B cell (primary cell): ENCODE measurements around the gene PSME2. TPM values are rescaled to one million over a fixed set of nuclear protein-coding genes. Genes with fewer than 3 reads are reported as not detected.

Experiments used
- ATAC-seq: fragments of 200-7000 bp; cut with Tn5 transposase; one replicate; pipeline ENCODE4 v1.10.0; 2021; ENCODE audit warnings: low read depth, mild to moderate bottlenecking, moderate number of reproducible peaks, moderate library complexity
- CTCF ChIA-PET: fragments of 350-600 bp; sonication (Branson Sonifier 250); formaldehyde crosslinking; loops from one replicate; lab custom pipeline; 2021; ENCODE audit warnings: antibody characterized with exemption, inconsistent platforms; lab: Charles Lee
- POLR2A ChIA-PET: fragments of 350-600 bp; sonication (Branson Sonifier 250); formaldehyde crosslinking; loops from one replicate; lab custom pipeline; 2021; ENCODE audit warnings: antibody characterized with exemption; lab: Charles Lee
- DNase-seq: peaks from one replicate; pipeline ENCODE4 v3.0.0; 2013
- H2AFZ ChIP-seq: 2 replicates; pipeline ENCODE4 v1.6.1; 2012; ENCODE audit warnings: mild to moderate bottlenecking, low read depth, low read length; ENCODE audit not compliant: insufficient read depth, poor library complexity, severe bottlenecking
- H3K27ac ChIP-seq, 2 donors: 1 replicate in 1 of 2; 2 replicates in 1 of 2; pipeline ENCODE4 v1.5.1; 2012 to 2013; ENCODE audit warnings: low read length in 2 of 2, mild to moderate bottlenecking in 2 of 2, moderate library complexity in 1 of 2
- H3K27me3 ChIP-seq, 4 experiments: fragments of 200-600 bp in 1 of 4; sonication (generic) in 1 of 4; replicated peaks in 1 of 4; 1 replicate in 2 of 4; 2 replicates in 2 of 4; pipeline versions ENCODE4 v1.6.1 to v1.7.0; 2013 to 2016; ENCODE audit warnings: low read length in 3 of 4, mild to moderate bottlenecking in 2 of 4, mixed read lengths in 1 of 4, moderate library complexity in 1 of 4; ENCODE audit not compliant: insufficient read depth in 4 of 4, control insufficient read depth in 3 of 4; ENCODE audit errors: control extremely low read depth in 1 of 4
- H3K36me3 ChIP-seq, 2 experiments: replicated peaks in 1 of 2; 1 replicate in 1 of 2; 2 replicates in 1 of 2; pipeline versions ENCODE4 v1.6.1 to v1.7.1; 2013; ENCODE audit warnings: low read length in 1 of 2; ENCODE audit not compliant: insufficient read depth in 2 of 2, control insufficient read depth in 1 of 2; ENCODE audit errors: control extremely low read depth in 1 of 2, extremely low read depth in 1 of 2
- H3K4me1 ChIP-seq, 2 donors: fragments of 200-600 bp in 1 of 2; sonication (generic) in 1 of 2; 1 replicate in 1 of 2; 2 replicates in 1 of 2; pipeline versions ENCODE4 v1.5.1 to v1.6.1; 2013 to 2017; ENCODE audit warnings: low read length in 2 of 2; ENCODE audit not compliant: control insufficient read depth in 2 of 2, insufficient read depth in 2 of 2
- H3K4me2 ChIP-seq: replicated peaks from 2 replicates; pipeline ENCODE3; 2012; ENCODE audit warnings: mild to moderate bottlenecking, low read depth, low read length; ENCODE audit not compliant: poor library complexity, severe bottlenecking
- H3K4me3 ChIP-seq, 5 experiments: fragments of 200-600 bp in 1 of 5; sonication (generic) in 1 of 5; 1 replicate in 3 of 5; 2 replicates in 2 of 5; pipeline versions ENCODE4 v1.5.1 to v1.7.0; 2011 to 2016; ENCODE audit warnings: low read length in 4 of 5, mild to moderate bottlenecking in 4 of 5, low read depth in 2 of 5, control low read depth in 1 of 5, moderate library complexity in 1 of 5; ENCODE audit not compliant: insufficient read depth in 1 of 5; ENCODE audit errors: control extremely low read depth in 1 of 5, extremely low read depth in 1 of 5
- H3K79me2 ChIP-seq: fragments of 200-600 bp; sonication (generic); one replicate; pipeline ENCODE4 v1.6.0; 2016; ENCODE audit warnings: low read length; ENCODE audit not compliant: control insufficient read depth, insufficient read depth
- H3K9ac ChIP-seq: fragments of 200-600 bp; sonication (generic); 2 replicates; pipeline ENCODE4 v1.6.1; 2017; ENCODE audit warnings: mild to moderate bottlenecking, low read length, moderate library complexity
- H3K9me3 ChIP-seq, 3 donors: one replicate each; pipeline versions ENCODE4 v1.6.1 to v1.7.1; 2013; ENCODE audit warnings: low read length in 2 of 3; ENCODE audit not compliant: control insufficient read depth in 2 of 3, insufficient read depth in 1 of 3; ENCODE audit errors: control extremely low read depth in 1 of 3
- H4K20me1 ChIP-seq: 2 replicates; pipeline ENCODE4 v1.6.0; 2012; ENCODE audit warnings: mild to moderate bottlenecking, low read length; ENCODE audit not compliant: insufficient read depth, control insufficient read depth, poor library complexity, severe bottlenecking
- H3K27ac Mint-ChIP-seq: one replicate; pipeline ENCODE4 v1.8.0; 2021; ENCODE audit warnings: mixed read lengths
- H3K27me3 Mint-ChIP-seq: one replicate; pipeline ENCODE4 v1.8.0; 2021; ENCODE audit warnings: mixed read lengths
- H3K4me1 Mint-ChIP-seq: one replicate; pipeline ENCODE4 v1.8.0; 2021; ENCODE audit warnings: mixed read lengths
- H3K4me3 Mint-ChIP-seq: one replicate; pipeline ENCODE4 v1.8.0; 2021; ENCODE audit warnings: mixed read lengths
- H3K9me3 Mint-ChIP-seq: one replicate; pipeline ENCODE4 v1.8.0; 2022; ENCODE audit warnings: mixed read lengths; ENCODE audit not compliant: insufficient read depth
- CTCF ChIP-seq: fragments of 200-600 bp; IDR thresholded peaks from one replicate; pipeline ENCODE4 v1.8.0; 2022; ENCODE audit warnings: antibody characterized with exemption, mild to moderate bottlenecking
- EZH2 ChIP-seq: IDR thresholded peaks from 2 replicates; pipeline ENCODE4 v1.6.1; 2012; ENCODE audit warnings: borderline replicate concordance, low read depth, mild to moderate bottlenecking, moderate library complexity, low read length; ENCODE audit not compliant: insufficient read depth, poor library complexity, severe bottlenecking
- WGBS: methylation state at CpG from one replicate; pipeline ENCODE4 v1.1.5; 2013; ENCODE audit warnings: missing lambda C conversion rate; ENCODE audit not compliant: insufficient coverage; 5-methylcytosine and 5-hydroxymethylcytosine counted together
- intact Hi-C: fragments of 100-400 bp; cut with micrococcal nuclease; formaldehyde crosslinking; loops from one replicate; pipeline ENCODE4 v1.10.0; 2022
- polyA plus RNA-seq: library from polyadenylated mRNA; depleted of rRNA; stranded (reverse); fragments of >200 nt; gene quantifications from 2 replicates; pipeline ENCODE4 v1.2.3, GENCODE V29; 2012
- total RNA-seq, 2 donors: library from RNA; stranded (reverse); fragments of 120-200 nt in 1 of 2; gene quantifications; 1 replicate in 1 of 2; 2 replicates in 1 of 2; pipeline versions ENCODE4 v1.2.3 to v1.2.4, GENCODE V29; 2013 to 2022

Gene PSME2
- total and polyA plus RNA-seq, 2 donors (not counting 1 experiment from before 2014, with no cell fraction given), result 126 to 141 TPM

DNA sequence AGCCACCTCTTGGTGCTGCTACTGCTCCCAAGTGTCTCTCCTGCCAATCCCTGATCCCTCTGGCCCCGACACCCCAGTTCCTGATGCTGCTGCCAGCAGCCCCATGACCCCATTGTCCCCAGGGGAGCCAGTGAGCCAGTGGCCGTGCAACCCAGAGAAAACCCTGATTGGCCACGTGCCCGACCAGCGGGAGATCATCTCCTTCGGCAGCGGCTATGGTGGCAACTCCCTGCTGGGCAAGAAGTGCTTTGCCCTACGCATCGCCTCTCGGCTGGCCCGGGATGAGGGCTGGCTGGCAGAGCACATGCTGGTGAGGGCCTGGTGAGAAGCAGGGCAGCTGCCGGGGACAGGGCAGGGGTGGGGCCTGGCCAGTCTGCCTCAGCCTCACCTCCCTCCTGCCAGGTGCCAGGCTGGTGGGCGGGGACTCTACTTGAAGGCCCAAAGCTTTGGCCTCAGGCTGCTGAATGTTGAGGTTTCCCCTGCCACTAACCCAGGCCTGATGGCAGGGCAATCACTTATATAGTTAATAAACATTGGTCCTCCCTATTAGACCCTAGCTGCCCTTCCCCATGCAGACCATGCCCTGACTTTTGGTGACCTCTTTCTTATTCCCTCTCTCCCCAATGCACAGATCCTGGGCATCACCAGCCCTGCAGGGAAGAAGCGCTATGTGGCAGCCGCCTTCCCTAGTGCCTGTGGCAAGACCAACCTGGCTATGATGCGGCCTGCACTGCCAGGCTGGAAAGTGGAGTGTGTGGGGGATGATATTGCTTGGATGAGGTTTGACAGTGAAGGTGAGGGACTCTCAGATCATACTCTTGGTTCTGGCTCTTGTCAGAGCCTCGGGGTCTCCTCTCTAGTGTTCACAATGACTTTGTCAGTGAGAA lies 47.2 kb downstream of the PSME2 start:
- H3K27ac Mint-ChIP-seq, result no peak overlapping the region

More for the DNA sequence above, 47.2 kb downstream of the PSME2 start:
- Mint-ChIP-seq H3K4me1 (peaks cover 18% of the 10 kb centered on the region), H3K27me3 (no peaks in the 10 kb centered on the region), H3K4me3 (no peak overlapping the region), H3K9me3 (no peaks in the 10 kb centered on the region)
- POLR2A ChIA-PET, result no interaction called here
- peaks cover 2 to 63% of the 10 kb centered on the region in 2 experiments for H3K36me3 ChIP-seq
- ATAC-seq (no peak), DNase-seq (no peak)
- no peak for TF ChIP-seq EZH2
- TF ChIP-seq CTCF, result no peak
- CTCF ChIA-PET, result interaction anchor here (1.4 to 12.1 kb wide), 3 partner anchors 6 to 9 kb away, joined by 5 to 292 read pairs (median 292); partner anchors contain the start of gene PCK2
- H3K27me3 ChIP-seq, result no peaks in the 10 kb centered on the region
- no peak overlapping the region for H2AFZ ChIP-seq
- intact Hi-C loops, result no loop called here
- peaks cover 44% of the 10 kb centered on the region for H3K79me2 ChIP-seq
- no peak overlapping the region for H3K4me2 ChIP-seq
- H3K4me3 ChIP-seq, result no peak overlapping the region
- no peak overlapping the region for H3K9ac ChIP-seq
- no peak overlapping the region for H3K27ac ChIP-seq
- H3K4me1 ChIP-seq, result peaks cover 5 to 19% of the 10 kb centered on the region in 2 donors
- H3K9me3 ChIP-seq, result no peaks in the 10 kb centered on the region
- 97% methylated on average over 16 of the region's 17 CpGs for whole genome bisulfite sequencing
- peaks cover 7% of the 10 kb centered on the region for H4K20me1 ChIP-seq
